GM19324 (cell line): ENCODE measurements around the gene ZFP1.
A peak's percentile ranks its signal among the peaks of the same experiment; 100 is the strongest.
"Not testable (repeated sequence)": the region's sequence is repeated elsewhere in the genome, so short reads cannot be mapped to it uniquely, and the experiment has no call there.

Experiments
- ATAC-seq: cut with Tn5 transposase; IDR thresholded peaks from one replicate; pipeline ENCODE4 v1.9.1; 2021; ENCODE audit warnings: mild to moderate bottlenecking, moderate library complexity; ENCODE audit not compliant: unreplicated experiment, low FRiP score

Gene ZFP1

DNA sequence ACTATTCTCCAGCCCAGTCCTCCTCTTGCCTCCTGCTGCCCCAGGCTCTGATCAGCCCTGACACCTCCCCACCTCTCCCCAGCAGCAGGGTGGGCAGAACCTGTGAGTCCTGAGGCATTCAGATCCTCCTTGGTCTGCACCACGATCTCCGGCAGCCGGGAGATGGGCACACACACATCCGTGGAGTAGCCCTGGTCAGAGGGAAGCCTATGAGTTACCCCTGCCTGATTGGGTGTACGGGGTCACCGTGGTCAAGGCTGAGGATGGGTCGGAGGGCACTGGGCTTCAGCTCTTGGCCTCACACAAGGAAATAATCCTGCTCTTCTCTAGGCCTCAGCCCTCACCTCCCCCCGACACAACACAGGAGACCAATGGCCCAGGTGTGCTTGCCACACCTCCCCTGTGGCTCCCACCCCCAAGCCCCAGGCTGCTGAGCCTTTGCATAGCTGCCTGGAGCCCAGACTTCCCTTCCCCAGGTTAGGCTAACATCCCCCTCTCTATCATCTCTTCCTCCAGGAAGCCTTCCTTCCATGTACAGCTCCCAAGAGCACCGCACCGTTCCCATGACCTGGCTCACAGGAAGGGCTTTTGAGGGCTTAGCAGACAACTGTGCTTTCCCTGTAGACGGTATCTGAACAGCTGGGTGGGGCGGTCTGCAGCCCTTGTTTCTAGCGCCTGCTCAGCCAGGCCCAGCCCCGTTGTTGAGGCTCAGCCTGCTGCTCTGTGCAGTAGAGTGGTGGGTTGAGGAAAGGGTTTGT lies 35.4 kb upstream of the ZFP1 start:
- no peak for ATAC-seq

DNA sequence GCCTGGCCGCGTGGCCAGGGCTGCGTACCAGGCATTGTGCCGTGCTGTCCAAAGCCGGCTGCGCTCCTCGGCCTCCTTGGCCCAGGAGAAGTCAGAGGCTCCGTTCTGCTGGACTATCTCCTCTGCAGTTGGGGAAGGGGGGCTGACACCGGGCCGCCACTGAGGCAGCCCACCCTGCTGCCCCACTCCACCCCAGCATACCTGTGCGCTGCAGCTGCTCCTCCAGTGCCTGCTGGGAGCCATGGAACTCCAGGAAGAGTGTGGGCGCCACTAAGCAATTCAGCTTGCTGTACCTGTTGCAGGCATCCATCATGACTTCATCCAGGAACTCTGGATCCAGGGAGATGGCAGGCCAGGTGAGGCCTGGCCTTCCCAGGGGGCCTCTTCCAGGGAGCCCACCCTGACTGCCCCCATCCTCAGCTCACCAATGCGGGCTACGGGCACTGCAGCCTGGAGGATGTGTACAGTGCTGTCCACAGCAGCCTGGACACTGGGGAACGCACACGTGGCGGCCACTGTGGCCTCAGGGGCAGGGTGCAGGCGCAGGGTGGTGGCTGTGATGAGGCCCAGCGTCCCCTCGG lies 34.7 kb upstream of the ZFP1 start:
- no peak for ATAC-seq

- ATAC-seq = no peak
Observed at GRCh38 chr16:75114179-75114945, 34.0 kb upstream of the ZFP1 start.

DNA sequence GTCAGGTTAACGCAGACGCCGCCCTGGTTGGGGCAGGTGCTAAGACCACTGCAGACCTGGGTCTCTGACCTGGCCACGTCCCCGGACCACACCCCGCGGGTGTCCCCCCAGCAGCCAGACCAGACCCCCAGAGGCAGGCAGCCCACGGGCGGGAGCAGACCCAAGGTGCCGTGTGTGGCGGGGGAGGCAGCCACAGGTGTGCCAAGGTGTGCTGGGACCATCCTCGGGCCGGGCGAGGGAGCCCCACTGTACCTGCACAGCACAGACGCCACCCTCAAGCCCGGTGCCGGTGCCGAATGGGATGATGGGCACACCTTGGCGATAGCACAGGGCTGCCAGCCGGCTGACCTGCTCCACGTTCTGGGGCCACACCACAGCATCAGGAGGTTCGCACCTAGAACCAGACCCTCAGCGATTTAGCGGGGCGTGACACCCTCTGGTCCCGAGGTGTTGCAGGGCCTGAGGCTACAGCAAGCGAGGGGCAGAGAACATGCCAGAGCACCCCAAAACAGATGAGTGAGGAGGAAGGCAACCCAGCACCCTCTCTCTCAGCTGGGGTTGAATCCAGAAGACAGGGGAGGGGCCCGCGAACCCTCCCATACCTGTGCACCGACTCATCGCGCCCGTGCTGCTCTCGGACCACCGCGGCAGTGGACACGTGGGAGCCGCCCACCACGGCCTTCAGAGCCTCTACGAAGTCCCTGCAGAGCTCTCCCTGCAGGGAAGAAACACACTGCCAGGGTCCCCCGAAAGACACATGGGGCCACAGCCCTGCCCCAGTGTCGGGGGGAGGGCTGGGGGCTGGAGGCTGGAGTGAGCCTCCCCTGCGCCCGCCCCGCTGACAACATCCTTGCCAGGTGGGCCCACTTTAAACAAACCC lies 33.1 kb upstream of the ZFP1 start:
- ATAC-seq = no peak

DNA sequence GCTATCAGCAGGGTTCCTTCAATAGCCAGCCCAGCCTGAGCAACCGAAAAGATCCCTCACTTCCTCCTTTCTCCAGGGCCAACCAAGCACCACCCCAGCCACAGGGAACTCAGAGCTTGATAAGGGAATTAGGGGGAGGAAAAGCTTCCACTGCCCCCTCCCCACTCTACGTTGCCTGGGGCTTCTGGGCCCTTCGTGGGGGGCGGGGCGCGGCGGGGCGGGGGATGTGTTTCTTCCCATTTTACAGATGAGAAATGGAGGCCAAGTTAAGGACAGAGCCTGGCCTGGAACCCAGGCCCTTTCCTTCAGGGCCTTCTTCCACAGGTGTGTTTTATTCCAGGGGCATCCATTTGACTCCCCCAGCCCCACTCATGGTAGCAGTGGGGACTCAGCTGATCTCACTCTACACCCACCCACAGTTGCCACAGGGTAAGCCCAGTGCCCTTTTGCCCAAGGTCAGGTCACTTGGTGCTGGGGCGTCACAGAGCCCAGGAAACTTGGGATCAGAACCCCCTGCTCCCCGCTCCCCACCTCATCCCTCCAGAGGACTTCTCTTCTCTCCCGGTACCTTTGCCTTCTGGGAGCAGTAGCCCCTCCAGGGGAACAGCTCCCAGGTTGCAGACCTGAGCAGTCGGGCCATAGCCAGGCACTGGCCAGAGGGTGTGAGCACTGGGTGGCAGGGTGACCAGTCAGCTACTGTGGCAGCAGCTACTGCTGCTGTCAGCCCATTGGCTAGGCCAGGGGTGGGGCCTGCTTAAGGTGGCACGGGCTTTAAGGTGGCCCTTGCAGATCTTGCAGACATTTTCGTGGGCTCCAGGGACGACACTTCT lies 32.0 kb upstream of the ZFP1 start, which contains the start of gene LDHD:
TSS of gene LDHD (minus strand) at position 700 of the 830 bp plus-strand sequence. CDS start at position 640, 60 bp downstream.
- peak; percentile 71 for ATAC-seq

DNA sequence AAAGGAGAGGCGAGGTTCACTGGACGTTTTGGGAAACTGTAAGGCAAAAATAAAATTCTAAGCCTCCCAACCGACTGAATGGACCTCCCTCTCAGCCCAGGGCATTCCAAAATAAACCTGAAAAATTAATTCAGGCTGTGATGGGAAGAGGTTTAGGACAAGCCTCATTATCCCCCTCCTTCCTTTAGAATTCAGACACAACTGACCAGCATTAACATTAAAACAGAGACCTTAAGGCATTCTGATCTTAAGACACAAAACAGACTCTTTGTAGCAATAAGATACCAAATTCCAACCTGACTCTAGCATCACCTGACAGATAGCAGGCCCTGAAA lies 31.4 kb upstream of the ZFP1 start:
- ATAC-seq = no peak

DNA sequence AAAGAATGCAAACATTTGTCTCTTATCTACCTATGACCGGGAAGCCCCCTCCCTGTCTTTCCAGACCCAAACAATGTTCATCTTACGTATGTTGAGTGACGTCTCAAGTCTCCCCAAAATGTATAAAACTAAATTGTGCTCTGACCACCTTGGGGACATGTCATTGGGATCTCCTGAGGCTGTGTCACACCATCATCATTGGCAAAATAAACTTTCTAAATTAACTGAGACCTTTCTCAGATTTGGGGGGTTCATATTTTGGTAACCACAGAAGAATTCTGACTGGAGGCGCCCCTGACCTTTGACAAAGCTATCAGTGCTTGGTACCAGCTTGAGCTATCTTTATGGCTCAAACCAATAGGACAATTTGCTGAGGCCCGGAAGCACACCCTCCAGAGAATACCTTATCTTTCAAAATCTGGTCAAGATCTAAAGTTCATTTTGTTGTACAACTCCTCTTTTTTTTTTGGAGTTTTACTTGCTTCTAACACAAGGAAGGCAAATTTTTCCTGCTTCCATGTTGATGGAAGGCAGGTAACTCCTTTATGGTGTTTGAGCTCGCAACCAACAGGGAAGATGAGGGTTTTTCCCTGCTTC lies 29.3 kb upstream of the ZFP1 start:
- no peak for ATAC-seq

DNA sequence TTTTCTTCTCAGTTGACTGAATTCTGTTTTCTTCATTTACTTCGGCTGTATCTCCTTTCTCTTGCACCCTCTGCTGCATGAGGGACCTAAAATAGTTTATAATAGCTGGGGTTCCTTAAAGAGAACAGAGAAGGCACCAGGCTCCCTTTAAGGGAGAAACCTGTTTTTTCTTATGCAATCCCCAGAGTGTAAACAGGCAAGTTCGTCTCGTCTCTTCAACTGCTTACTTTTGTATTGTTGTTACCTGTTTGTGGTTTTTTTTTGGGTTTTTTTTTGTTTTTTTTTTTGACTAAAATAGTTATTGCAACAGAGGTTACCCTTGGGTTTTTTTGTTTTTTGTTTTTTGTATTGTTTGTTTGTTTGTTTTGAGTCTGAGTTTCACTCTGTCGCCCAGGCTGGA lies 28.1 kb upstream of the ZFP1 start:
- no peak for ATAC-seq

GRCh38 chr16:75121949-75122568 lies 26.3 kb upstream of the ZFP1 start:
- ATAC-seq = no peak

- ATAC-seq = no peak
Observed at GRCh38 chr16:75122609-75123008, 25.7 kb upstream of the ZFP1 start.

DNA sequence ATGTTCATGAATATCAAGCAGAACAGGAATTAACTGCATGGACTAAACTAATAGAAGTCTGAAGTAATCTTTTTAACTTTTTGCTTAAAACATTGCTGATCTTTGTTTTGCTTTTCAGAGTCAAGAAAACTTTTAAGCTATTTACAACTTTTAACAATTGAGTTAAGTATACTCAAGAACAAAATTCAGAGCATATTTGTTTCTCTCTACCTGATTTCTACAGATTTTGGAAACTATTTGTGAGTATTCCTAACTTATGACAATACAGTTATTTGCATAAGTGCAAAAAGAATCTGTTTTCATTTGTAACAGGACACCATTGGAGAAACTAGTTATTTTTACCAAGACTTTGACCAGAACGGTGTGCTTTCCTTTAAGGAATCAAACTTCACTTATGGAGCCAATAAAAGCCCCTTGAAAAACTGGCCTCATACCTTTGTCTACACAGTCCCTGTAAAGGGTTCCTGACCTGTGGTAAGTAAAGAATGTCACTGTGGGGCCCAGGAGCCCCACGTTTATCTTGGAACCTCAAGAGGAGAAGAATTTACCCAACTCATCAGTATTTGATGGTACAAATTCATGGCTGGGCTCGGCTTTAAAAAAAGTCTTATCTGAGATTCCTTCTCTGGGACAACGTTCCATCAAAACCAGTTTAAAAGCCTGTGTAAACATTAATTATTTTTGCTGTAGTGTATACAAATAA lies 20.5 kb upstream of the ZFP1 start:
- ATAC-seq = no peak

GRCh38 chr16:75129421-75130149 lies 18.7 kb upstream of the ZFP1 start:
- not testable (repeated sequence) for ATAC-seq

GRCh38 chr16:75130150-75130771 lies 18.1 kb upstream of the ZFP1 start:
- ATAC-seq = no peak

DNA sequence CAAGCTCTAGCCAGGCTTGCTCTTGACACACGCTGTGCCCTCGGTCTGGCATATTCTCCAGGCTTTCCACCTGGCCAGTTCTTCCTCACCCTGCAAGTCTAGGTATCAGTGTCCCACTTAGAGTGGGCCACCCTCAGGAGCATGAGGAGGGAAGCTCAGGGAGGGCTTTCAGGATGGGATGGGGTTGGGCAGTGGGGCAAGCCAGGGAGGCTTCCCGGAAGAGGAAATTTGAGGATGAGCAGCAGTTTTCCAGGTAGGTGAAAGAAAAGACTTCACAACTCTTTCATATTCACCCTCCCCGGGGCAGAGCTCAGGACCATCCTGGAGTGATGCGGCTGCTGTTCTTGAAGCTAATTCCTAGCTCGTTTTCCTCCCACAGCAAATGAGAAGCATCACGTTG lies 17.2 kb upstream of the ZFP1 start:
- ATAC-seq = no peak

GRCh38 chr16:75138233-75138632 lies 10.1 kb upstream of the ZFP1 start:
- no peak for ATAC-seq

DNA sequence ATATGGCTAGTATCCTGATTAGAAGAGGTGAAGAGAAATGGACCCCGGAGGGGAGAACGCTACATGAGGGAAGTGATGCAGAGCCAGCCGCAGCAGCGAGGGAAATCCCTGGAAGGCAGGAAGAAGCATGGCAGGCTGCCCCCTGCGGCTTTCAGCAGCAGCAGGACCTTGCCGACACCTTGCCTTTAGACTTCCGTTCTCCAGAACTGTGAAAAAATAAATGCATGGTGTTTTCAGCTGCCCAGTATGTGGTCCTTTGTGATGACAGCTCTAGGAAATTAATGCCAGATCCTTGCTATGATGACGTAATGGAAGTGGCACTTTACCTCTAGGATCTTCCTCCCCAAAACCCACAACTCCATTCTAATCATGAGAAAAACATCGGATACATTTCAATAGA lies 9.7 kb upstream of the ZFP1 start:
- ATAC-seq = no peak

- no peak for ATAC-seq
Observed at GRCh38 chr16:75139498-75139897, 8.8 kb upstream of the ZFP1 start.
